B cell (primary cell): ENCODE measurements around the gene CRIM1.

Source experiments
- EZH2 ChIP-seq: IDR thresholded peaks from 2 replicates; pipeline ENCODE4 v1.6.1; 2012; ENCODE audit warnings: borderline replicate concordance, low read depth, mild to moderate bottlenecking, moderate library complexity, low read length; ENCODE audit not compliant: insufficient read depth, poor library complexity, severe bottlenecking
- TF ChIP-seq, protein P1 (sequence below): fragments of 200-600 bp; IDR thresholded peaks from one replicate; pipeline ENCODE4 v1.8.0; 2022; ENCODE audit warnings: antibody characterized with exemption, mild to moderate bottlenecking

DNA sequence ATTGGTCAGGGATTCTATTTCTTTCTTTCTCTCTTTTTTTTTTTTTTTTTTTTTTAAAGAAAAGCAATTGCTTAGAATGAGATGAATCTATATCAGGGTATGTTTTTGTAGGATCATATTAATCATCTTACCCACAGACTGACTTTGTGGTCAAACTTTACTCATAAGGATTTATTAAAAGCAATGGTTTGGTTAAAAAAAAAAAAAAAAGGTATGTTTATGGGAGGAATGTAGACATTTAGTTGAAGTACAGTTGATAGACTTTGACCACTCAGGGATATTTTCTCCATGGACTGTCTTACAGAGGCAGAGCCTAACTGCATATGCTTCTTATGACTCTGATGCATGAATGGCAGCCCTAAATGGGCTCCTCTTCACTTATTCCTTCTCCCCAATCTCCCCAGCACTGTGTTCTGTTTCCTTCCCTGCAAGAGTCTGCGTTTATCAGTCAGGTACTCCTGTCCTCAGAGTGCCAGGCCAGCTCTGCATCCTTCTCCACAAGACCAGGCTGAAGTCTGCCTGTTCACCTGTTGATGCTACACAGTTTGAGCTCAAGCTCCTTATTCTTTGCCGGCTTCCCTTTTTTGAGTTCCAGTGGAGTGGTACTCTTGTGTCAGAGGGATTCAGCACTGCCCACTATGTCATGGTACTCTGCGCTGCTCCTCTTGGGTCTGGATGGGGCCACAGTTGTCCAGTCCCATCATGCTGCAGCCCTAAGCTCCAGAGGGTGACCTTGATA lies 24.3 kb downstream of the CRIM1 start:
- TF ChIP-seq, protein P1, sequence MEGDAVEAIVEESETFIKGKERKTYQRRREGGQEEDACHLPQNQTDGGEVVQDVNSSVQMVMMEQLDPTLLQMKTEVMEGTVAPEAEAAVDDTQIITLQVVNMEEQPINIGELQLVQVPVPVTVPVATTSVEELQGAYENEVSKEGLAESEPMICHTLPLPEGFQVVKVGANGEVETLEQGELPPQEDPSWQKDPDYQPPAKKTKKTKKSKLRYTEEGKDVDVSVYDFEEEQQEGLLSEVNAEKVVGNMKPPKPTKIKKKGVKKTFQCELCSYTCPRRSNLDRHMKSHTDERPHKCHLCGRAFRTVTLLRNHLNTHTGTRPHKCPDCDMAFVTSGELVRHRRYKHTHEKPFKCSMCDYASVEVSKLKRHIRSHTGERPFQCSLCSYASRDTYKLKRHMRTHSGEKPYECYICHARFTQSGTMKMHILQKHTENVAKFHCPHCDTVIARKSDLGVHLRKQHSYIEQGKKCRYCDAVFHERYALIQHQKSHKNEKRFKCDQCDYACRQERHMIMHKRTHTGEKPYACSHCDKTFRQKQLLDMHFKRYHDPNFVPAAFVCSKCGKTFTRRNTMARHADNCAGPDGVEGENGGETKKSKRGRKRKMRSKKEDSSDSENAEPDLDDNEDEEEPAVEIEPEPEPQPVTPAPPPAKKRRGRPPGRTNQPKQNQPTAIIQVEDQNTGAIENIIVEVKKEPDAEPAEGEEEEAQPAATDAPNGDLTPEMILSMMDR = no peak
- no peak for TF ChIP-seq EZH2
